NCI-H1417 treated with DMSO at 0.1 percent for 48 hours (cell line): ENCODE data around the gene UBQLN1.
"Not testable (repeated sequence)": the region's sequence is repeated elsewhere in the genome, so short reads cannot be mapped to it uniquely, and the experiment has no call there.

Source experiments
- DNase-seq: peaks from one replicate; lab custom pipeline; 2025; lab: John Stamatoyannopoulos, UW

Gene UBQLN1

GRCh38 chr9:83633255-83633654, 74.5 kb downstream of the UBQLN1 start:
- no peak for DNase-seq

DNA sequence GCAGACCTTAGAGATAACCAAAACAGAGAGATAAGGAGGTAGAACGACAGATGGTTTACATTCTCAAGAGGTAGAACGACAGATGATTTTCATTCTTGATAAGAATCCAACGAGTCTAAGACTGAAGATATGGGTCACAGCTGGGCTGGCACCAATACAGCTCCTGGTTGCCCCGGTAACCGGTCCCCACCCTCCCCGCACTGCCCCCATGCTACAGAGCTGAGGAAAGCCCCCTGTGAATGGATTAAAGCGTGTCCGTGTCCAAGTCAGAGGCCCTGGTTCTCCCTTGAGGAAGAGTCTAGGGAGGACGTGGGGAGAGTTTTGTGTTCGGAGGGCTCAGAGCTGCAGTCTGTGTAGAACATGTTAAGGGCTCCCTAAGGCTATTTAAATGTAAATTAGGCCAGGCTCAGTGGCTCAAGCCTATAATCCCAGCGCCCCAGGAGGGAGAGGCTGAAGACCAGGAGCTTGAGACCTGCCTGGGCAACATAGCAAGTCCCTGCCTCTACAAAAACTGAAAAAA, 76.8 kb downstream of the UBQLN1 start:
- no peak for DNase-seq

- no peak for DNase-seq
Measured at GRCh38 chr9:83629433-83630104, 78.2 kb downstream of the UBQLN1 start.

DNA sequence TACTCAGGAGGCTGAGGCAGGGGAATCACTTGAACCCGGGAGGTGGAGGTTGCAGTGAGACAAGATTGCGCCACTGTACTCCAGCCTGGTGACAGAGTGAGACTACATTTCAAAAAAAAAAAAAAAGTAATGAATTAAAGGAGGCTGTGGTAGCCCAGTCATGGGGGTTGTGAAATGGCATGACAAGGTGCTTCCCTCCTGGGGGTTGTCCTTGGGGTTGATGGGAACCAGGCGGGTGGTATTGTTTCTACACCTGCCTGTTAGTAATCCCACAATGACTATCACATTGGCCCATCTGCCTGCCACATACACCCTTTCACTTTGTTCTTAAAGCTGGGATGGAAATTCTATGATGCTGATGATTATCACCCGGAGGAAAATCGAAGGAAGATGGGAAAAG, 79.2 kb downstream of the UBQLN1 start:
- no peak for DNase-seq

- no peak for DNase-seq
Measured at GRCh38 chr9:83625178-83625577, 82.6 kb downstream of the UBQLN1 start.

- DNase-seq = no peak
Measured at GRCh38 chr9:83623679-83624076, 84.1 kb downstream of the UBQLN1 start.

DNA sequence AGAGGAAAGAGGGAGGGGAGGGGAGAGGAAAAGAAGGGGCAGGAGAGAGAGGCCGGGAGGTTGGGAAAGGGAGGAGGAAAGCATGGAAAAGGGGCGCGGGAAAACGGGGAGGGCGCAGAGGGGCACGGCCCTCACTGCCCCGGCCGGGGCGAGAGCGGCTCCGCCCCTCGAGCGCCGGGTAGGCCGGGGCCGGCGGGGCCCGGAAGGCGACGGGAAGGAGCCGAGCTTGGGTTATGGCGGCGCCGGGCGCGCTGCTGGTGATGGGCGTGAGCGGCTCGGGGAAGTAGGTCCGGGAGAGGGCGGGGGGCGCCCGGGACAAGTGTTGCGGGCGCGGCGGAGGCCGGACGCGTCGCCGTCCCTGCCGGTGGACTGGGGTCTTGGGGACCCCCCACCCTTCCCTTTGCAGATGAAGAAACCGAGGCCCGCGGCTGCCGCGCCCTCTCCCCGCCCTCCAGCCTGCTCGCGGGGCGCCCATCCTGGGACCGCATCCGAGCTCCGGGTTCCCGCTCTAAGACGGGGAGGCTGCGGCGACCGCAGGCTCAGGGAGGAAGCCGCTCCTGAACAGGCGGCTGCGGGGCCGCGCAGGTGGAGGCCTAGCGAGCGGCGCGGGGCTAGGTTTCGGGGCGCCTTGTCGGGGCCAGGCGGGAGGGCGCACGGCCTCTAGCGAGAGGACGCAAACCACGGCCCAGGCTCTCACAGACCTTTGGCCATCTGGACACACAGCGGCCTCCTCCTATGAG, 84.6 kb downstream of the UBQLN1 start, which contains the start of gene IDNK:
TSS of gene IDNK (plus strand) at position 205 of the 740 bp plus-strand sequence. CDS start at position 234, 29 bp downstream.
- DNase-seq = peak; percentile 4

- no peak for DNase-seq
Measured at GRCh38 chr9:83622433-83622938, 85.3 kb downstream of the UBQLN1 start.

DNA sequence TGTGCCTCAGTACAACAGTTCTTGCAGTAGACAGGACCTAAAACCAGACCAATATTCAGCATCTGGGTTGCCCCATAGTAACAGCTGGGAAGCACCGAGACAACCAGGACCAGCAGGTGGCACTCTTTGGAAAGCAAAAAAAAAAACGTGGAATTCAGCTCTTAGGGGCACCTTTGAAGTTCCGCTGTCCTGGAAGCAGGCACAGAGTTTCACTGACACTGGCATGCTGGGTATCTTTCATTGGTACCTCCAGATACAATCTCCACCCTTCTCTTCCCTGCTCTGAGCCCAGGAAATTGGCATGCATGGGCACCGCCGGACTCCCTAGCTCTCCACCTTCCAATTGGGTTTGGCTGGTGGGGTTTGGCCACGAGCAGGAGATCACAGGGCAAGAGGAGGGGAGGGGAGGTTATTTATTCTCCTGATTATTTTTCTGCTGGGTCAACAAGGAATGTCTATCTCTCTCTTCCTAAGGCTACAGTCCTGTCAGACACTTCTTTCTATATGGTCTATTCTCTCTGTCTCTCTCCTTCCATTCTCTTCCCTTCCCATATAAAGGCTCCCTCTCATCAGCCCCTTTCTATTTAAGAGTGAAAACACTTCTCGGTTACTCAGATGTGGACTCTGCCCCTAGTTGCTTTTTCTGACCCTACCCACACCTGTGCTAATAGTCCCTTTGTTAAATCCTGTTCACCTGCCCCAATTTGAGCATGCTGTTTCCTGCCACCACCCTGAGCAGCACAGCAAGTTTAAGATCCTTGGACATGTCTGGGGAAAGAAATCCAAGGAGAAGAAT, 86.7 kb downstream of the UBQLN1 start:
- peak; percentile 35 for DNase-seq

GRCh38 chr9:83617299-83617698, 90.5 kb downstream of the UBQLN1 start:
- DNase-seq = no peak

GRCh38 chr9:83613298-83613697, 94.5 kb downstream of the UBQLN1 start:
- not testable (repeated sequence) for DNase-seq
